GM12878 (cell line): Measurements from ENCODE around the gene HTRA3. TPM values are rescaled to one million over a fixed set of nuclear protein-coding genes. Genes with fewer than 3 reads are reported as not detected.

Source experiments
- ATAC-seq: fragments of 200-7000 bp; cut with Tn5 transposase; 3 replicates; pipeline ENCODE4 v1.9.1; 2020; ENCODE audit warnings: mild to moderate bottlenecking, moderate library complexity
- BruUV-seq: library from RNA; stranded (reverse); fragments of 400-500 nt; replicated peaks from 2 replicates; lab custom pipeline; 2021; lab: Mats Ljungman, UMichigan
- CTCF ChIA-PET: fragments of 300-600 bp; sonication (Branson Sonifier 250); formaldehyde crosslinking; extraction: SDS; loops from one replicate; lab custom pipeline; 2021; ENCODE audit warnings: inconsistent platforms; lab: Yijun Ruan, JAX
- POLR2A ChIA-PET: fragments of 350-600 bp; formaldehyde crosslinking; extraction: SDS; loops from one replicate; lab custom pipeline; 2021; ENCODE audit warnings: inconsistent platforms; lab: Charles Lee
- RAD21 ChIA-PET: fragments of 300-600 bp; sonication (Branson Sonifier 250); formaldehyde crosslinking; loops from one replicate; lab custom pipeline; 2023; ENCODE audit warnings: antibody characterized with exemption; ENCODE audit not compliant: unreplicated experiment; lab: Charles Lee
- SMC1A ChIA-PET: fragments of 300-600 bp; sonication (Branson Sonifier 250); formaldehyde crosslinking; loops from one replicate; lab custom pipeline; 2023; ENCODE audit not compliant: unreplicated experiment, uncharacterized antibody; lab: Charles Lee
- DNase-seq: peaks from one replicate; pipeline ENCODE4 v3.0.0-alpha.2; 2011; ENCODE audit warnings: low read depth, low spot score
- FAIRE-seq: peaks from 3 replicates; lab custom pipeline; 2011; peaks lifted over from hg19 to GRCh38; lab: Jason Lieb, UNC
- H2AFZ ChIP-seq: 2 replicates; pipeline ENCODE4 v1.6.0; 2011; ENCODE audit warnings: low read depth, low read length, control low read depth; ENCODE audit not compliant: control insufficient read depth
- H3K27ac ChIP-seq: 2 replicates; pipeline ENCODE4 v1.5.1; 2011; ENCODE audit warnings: control low read depth; ENCODE audit not compliant: control insufficient read depth, insufficient read depth
- H3K27me3 ChIP-seq, 2 experiments: replicated peaks in 1 of 2; 2 replicates each; pipeline versions ENCODE4 v1.6.0 to v1.6.1; 2011; ENCODE audit warnings: low read length in 1 of 2; ENCODE audit not compliant: control insufficient read depth in 2 of 2, insufficient read depth in 2 of 2
- H3K36me3 ChIP-seq, 2 experiments: 2 replicates each; pipeline ENCODE4 v1.5.1; 2011; ENCODE audit warnings: low read length in 1 of 2; ENCODE audit not compliant: control insufficient read depth in 2 of 2, insufficient read depth in 2 of 2
- H3K4me1 ChIP-seq: 2 replicates; pipeline ENCODE4 v1.6.1; 2011; ENCODE audit warnings: mild to moderate bottlenecking, low read length, moderate library complexity, mixed read lengths; ENCODE audit not compliant: control insufficient read depth, insufficient read depth
- H3K4me2 ChIP-seq: 2 replicates; pipeline ENCODE4 v1.6.0; 2011; ENCODE audit warnings: control low read depth; ENCODE audit not compliant: control insufficient read depth, insufficient read depth
- H3K4me3 ChIP-seq: fragments of 200-600 bp; sonication (generic); 2 replicates; pipeline ENCODE4 v1.5.1; 2016
- H3K79me2 ChIP-seq: 2 replicates; pipeline ENCODE4 v1.6.0; 2011; ENCODE audit warnings: low read length; ENCODE audit not compliant: control insufficient read depth, insufficient read depth
- H3K9ac ChIP-seq: 2 replicates; pipeline ENCODE4 v1.8.0; 2011; ENCODE audit warnings: low read length, control low read depth, mixed read lengths; ENCODE audit not compliant: control insufficient read depth, insufficient read depth
- H3K9me3 ChIP-seq: replicated peaks from 3 replicates; pipeline ENCODE4 v1.5.1; 2011; ENCODE audit warnings: mild to moderate bottlenecking, low read length; ENCODE audit not compliant: control insufficient read depth, insufficient read depth
- H4K20me1 ChIP-seq: 2 replicates; pipeline ENCODE4 v1.6.0; 2011; ENCODE audit not compliant: control insufficient read depth, insufficient read depth
- CBX3 ChIP-seq: fragments of 200-600 bp; sonication (generic); IDR thresholded peaks from 2 replicates; pipeline ENCODE4 v1.6.1; 2016; ENCODE audit warnings: low read depth, borderline replicate concordance
- CHD1 ChIP-seq: IDR thresholded peaks from 2 replicates; pipeline ENCODE4 v1.6.1; 2012; ENCODE audit warnings: low read depth, low read length, improper control_type of control experiment
- CHD2 ChIP-seq: IDR thresholded peaks from 2 replicates; pipeline ENCODE4 v1.6.1; 2011; ENCODE audit warnings: low read depth, low read length, improper control_type of control experiment, borderline replicate concordance
- JUNB ChIP-seq: IDR thresholded peaks from 2 replicates; pipeline ENCODE4 v1.6.1; 2016; ENCODE audit warnings: antibody characterized with exemption, mild to moderate bottlenecking
- POLR2AphosphoS5 ChIP-seq: IDR thresholded peaks from 2 replicates; pipeline ENCODE4 v1.6.1; 2011; ENCODE audit warnings: mild to moderate bottlenecking, low read length, inconsistent platforms
- SPI1 ChIP-seq: IDR thresholded peaks from 2 replicates; pipeline ENCODE4 v1.6.1; 2011; ENCODE audit warnings: low read depth, mild to moderate bottlenecking, low read length, moderate library complexity, borderline replicate concordance; ENCODE audit not compliant: insufficient read depth
- YBX1 ChIP-seq: fragments of 450-650 bp; IDR thresholded peaks from 2 replicates; pipeline ENCODE4 v1.6.1; 2016; ENCODE audit warnings: antibody characterized with exemption
- ZNF217 ChIP-seq: fragments of 450-650 bp; IDR thresholded peaks from 2 replicates; pipeline ENCODE4 v1.6.1; 2017; ENCODE audit warnings: antibody characterized with exemption, mild to moderate bottlenecking
- WGBS: methylation state at CpG from one replicate; pipeline ENCODE4 v1.1.6; 2016; ENCODE audit warnings: low lambda C conversion rate; ENCODE audit not compliant: insufficient replicate concordance, insufficient coverage; ENCODE audit errors: missing lambda C conversion rate; 5-methylcytosine and 5-hydroxymethylcytosine counted together
- in situ Hi-C: fragments of 300-500 bp; cut with MboI; formaldehyde crosslinking; loops from 9 replicates; pipeline ENCODE4 v1.14.3; 2018; ENCODE audit warnings: mixed read lengths
- intact Hi-C: fragments of 100-400 bp; cut with micrococcal nuclease; formaldehyde crosslinking; loops from one replicate; pipeline ENCODE4 v1.14.2; 2022; ENCODE audit not compliant: unreplicated experiment
- polyA plus RNA-seq, 11 experiments: library from polyadenylated mRNA; depleted of rRNA in 4 of 11; unstranded in 6 of 11; stranded (reverse) in 5 of 11; fragments of >200 nt; fragmentation: Nextera tagmentation in 4 of 11; fragmentation: Illumina TruSeq in 1 of 11; extraction: Ambion mirVana in 4 of 11; extraction: Trizol in 1 of 11; gene quantifications; 1 replicate in 1 of 11; 2 replicates in 10 of 11; pipeline versions ENCODE4 v1.2.1 to v1.2.3, GENCODE V29; 2011 to 2016; ENCODE audit warnings: inconsistent platforms in 2 of 11, missing spikeins in 2 of 11, low read depth in 1 of 11
- total RNA-seq, 4 experiments: library from RNA; depleted of rRNA in 3 of 4; stranded (reverse); fragments of >200 nt in 3 of 4; fragmentation: Illumina TruSeq in 1 of 4; extraction: Trizol in 1 of 4; gene quantifications; 2 replicates each; pipeline versions ENCODE4 v1.2.1 to v1.2.3, GENCODE V29; 2013 to 2021
- TF ChIP-seq, protein P1 (sequence below): IDR thresholded peaks from 2 replicates; pipeline ENCODE4 v1.6.1; 2012; ENCODE audit warnings: low read depth, low read length, improper control_type of control experiment

HTRA3 gene
- total and polyA plus RNA-seq, 10 of the 15 experiments (the other 5 are each of a cell fraction or from before 2014, with no cell fraction given), result 0.04 to 1.2 (median 0.08) TPM; not detected in 7

DNA sequence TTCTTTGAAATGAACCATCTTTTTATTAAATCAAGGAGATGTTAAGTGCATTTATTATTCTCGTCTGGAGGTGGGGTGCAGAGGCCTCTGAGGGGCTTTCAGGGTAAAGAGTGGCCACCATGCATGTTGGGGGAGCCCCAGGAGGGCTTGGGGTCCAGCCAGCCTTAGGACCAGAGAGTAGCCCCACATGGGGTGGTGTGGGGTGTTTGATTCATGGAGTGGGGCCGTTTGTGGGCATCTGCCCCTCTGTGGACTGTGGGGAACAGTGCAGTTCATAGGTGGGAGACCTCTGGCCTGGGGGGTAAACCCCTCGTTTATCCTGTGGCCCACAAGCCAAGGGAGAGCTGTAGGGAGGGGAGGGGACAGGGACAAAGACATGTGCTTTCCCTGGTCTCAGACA lies 26.9 kb downstream of the HTRA3 start:
- no peak for DNase-seq
- 0% methylated on average over 3 of the region's 3 CpGs for WGBS
- Histone ChIP-seq H3K4me2 (no peak overlapping the region), H3K27ac (no peak overlapping the region), H3K9ac (no peak overlapping the region), H3K36me3 (no peaks in the 10 kb centered on the region), H4K20me1 (no peaks in the 10 kb centered on the region; the same call in 1 of the 2 replicates), H3K4me1 (no peaks in the 10 kb centered on the region), H3K79me2 (no peaks in the 10 kb centered on the region), H3K27me3 (no peaks in the 10 kb centered on the region), H3K9me3 (no peaks in the 10 kb centered on the region), H3K4me3 (no peak overlapping the region), H2AFZ (no peak overlapping the region)
- BruUV-seq, result no TSS peak
- ChIA-PET SMC1A (interaction anchor here (0.6 kb wide), 1 partner anchor 230 kb away, joined by 3 read pairs; no protein-coding TSS in a partner anchor), CTCF (no interaction called here), POLR2A (no interaction called here), RAD21 (no interaction called here)
- ATAC-seq, result no peak
- no peak for FAIRE-seq
- in situ Hi-C loops (no loop called here), intact Hi-C loops (no loop called here)
- TF ChIP-seq YBX1 (no peak), POLR2AphosphoS5 (no peak), ZNF217 (no peak), CHD2 (no peak), CHD1 (no peak), JUNB (no peak), SPI1 (no peak), CBX3 (no peak)
- TF ChIP-seq, protein P1, sequence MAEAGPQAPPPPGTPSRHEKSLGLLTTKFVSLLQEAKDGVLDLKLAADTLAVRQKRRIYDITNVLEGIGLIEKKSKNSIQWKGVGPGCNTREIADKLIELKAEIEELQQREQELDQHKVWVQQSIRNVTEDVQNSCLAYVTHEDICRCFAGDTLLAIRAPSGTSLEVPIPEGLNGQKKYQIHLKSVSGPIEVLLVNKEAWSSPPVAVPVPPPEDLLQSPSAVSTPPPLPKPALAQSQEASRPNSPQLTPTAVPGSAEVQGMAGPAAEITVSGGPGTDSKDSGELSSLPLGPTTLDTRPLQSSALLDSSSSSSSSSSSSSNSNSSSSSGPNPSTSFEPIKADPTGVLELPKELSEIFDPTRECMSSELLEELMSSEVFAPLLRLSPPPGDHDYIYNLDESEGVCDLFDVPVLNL, result no peak
